Endodermal cell (in vitro differentiated cells): ENCODE data around the gene IL6R. TPM values are rescaled to one million over a fixed set of nuclear protein-coding genes. Genes with fewer than 3 reads are reported as not detected.

Source experiments
- DNase-seq: peaks from one replicate; pipeline ENCODE4 v3.0.0-alpha.2; 2017
- H3K27ac ChIP-seq: 2 replicates; pipeline ENCODE4 v1.5.1; 2013; ENCODE audit warnings: mild to moderate bottlenecking, low read depth, low read length, moderate library complexity
- H3K27me3 ChIP-seq: 2 replicates; pipeline ENCODE4 v1.6.1; 2013; ENCODE audit warnings: mild to moderate bottlenecking, low read length, moderate library complexity; ENCODE audit not compliant: insufficient read depth, control insufficient read depth, poor library complexity, severe bottlenecking
- H3K36me3 ChIP-seq: 2 replicates; pipeline ENCODE4 v1.7.0; 2013; ENCODE audit warnings: mild to moderate bottlenecking, low read length, moderate library complexity; ENCODE audit not compliant: control insufficient read depth, insufficient read depth
- H3K4me1 ChIP-seq: one replicate; pipeline ENCODE4 v1.7.0; 2013; ENCODE audit warnings: low read length; ENCODE audit not compliant: control insufficient read depth, insufficient read depth
- H3K4me3 ChIP-seq: 2 replicates; pipeline ENCODE4 v1.5.1; 2013; ENCODE audit warnings: mild to moderate bottlenecking, low read length, moderate library complexity
- H3K9ac ChIP-seq: 2 replicates; pipeline ENCODE4 v1.6.1; 2013; ENCODE audit warnings: mild to moderate bottlenecking, low read length, moderate library complexity; ENCODE audit not compliant: poor library complexity, severe bottlenecking; ENCODE audit errors: extremely low read depth
- H3K9me3 ChIP-seq: 2 replicates; pipeline ENCODE4 v1.6.1; 2013; ENCODE audit warnings: mild to moderate bottlenecking, low read length, moderate library complexity; ENCODE audit not compliant: control insufficient read depth
- H3K27ac Mint-ChIP-seq: 2 replicates; pipeline ENCODE4 v1.8.0; 2020; ENCODE audit warnings: mixed read lengths
- H3K27me3 Mint-ChIP-seq: 2 replicates; pipeline ENCODE4 v1.8.0; 2021; ENCODE audit warnings: mild to moderate bottlenecking, mixed read lengths; ENCODE audit not compliant: insufficient read depth
- H3K36me3 Mint-ChIP-seq: 2 replicates; pipeline ENCODE4 v1.8.0; 2020; ENCODE audit warnings: low read depth, mixed read lengths
- H3K4me1 Mint-ChIP-seq: 2 replicates; pipeline ENCODE4 v1.8.0; 2020; ENCODE audit warnings: mixed read lengths
- H3K4me3 Mint-ChIP-seq: 2 replicates; pipeline ENCODE4 v1.8.0; 2020; ENCODE audit warnings: mild to moderate bottlenecking, moderate library complexity, mixed read lengths
- H3K9me3 Mint-ChIP-seq: 2 replicates; pipeline ENCODE4 v1.8.0; 2020; ENCODE audit warnings: mild to moderate bottlenecking, mixed read lengths
- CTCF ChIP-seq: fragments of 200-600 bp; sonication (generic); conservative IDR thresholded peaks from 2 replicates; pipeline ENCODE4 v1.5.0; 2021; ENCODE audit warnings: antibody characterized with exemption, mild to moderate bottlenecking
- WGBS, 2 experiments: methylation state at CpG; one replicate each; pipeline versions ENCODE4 v1.1.5 to v1.1.7; 2013; ENCODE audit warnings: missing lambda C conversion rate in 2 of 2, mixed read lengths in 1 of 2; ENCODE audit not compliant: insufficient coverage in 1 of 2, insufficient read length in 1 of 2; 5-methylcytosine and 5-hydroxymethylcytosine counted together
- total RNA-seq, 2 donors: library from RNA; stranded (reverse); fragmentation: NEBNext Ultra II Directional in 1 of 2; extraction: Animal tissue kit (Norgen Biotek cat#: 25700) in 1 of 2; gene quantifications; 2 replicates in 1 of 2; 3 replicates in 1 of 2; pipeline ENCODE4 v1.2.1, GENCODE V29; 2021

IL6R gene
- total RNA-seq, 2 donors from 2014 or later = 0.77 to 1.0 TPM

DNA sequence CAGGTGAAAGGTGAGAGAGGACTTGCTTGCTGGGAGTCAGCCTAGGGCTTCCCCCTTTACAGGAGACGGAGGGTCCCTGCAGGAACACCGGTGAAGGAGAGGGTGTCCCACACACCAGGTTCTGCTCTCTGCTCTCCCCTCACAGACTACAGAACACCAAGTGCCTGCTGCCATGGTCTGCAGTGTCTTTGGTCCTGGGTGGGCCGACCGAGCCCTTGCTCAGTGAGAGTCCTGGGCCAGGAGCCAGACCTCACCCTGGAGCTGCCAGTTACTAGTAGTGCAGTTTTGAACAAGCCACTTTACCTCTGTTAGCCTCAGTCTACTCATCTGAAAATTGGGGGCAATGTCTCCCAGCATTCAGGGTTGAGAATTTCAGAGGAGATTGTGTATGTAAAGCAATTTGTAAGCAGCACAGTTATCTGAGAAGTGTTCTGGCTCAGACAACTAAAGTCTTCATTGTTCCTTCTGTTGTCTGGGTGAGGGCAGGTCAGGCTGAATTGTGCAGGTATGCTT lies 2.7 kb upstream of the IL6R start:
- Mint-ChIP-seq H3K9me3 (no peaks in the 10 kb centered on the region), H3K4me3 (no peak overlapping the region), H3K4me1 (peaks cover 2% of the 10 kb centered on the region), H3K36me3 (no peaks in the 10 kb centered on the region), H3K27ac (no peak overlapping the region), H3K27me3 (peaks cover 45% of the 10 kb centered on the region)
- no peak for TF ChIP-seq CTCF
- peaks cover 6% of the 10 kb centered on the region for H3K4me1 ChIP-seq
- H3K27me3 ChIP-seq = peaks cover 42% of the 10 kb centered on the region
- H3K9me3 ChIP-seq = no peaks in the 10 kb centered on the region
- no peak for DNase-seq
- H3K9ac ChIP-seq = no peak overlapping the region
- WGBS, 2 experiments = 91 to 100% methylated on average over 3 to 4 of the region's 4 CpGs
- no peak overlapping the region for H3K27ac ChIP-seq
- no peak overlapping the region for H3K4me3 ChIP-seq
- H3K36me3 ChIP-seq = no peaks in the 10 kb centered on the region

GRCh38 chr1:154403261-154403943 lies 1.7 kb upstream of the IL6R start:
- H3K27me3 ChIP-seq = peaks cover 48% of the 10 kb centered on the region
- H3K4me1 ChIP-seq = peaks cover 15% of the 10 kb centered on the region
- Mint-ChIP-seq H3K4me1 (peaks cover 10% of the 10 kb centered on the region), H3K9me3 (no peaks in the 10 kb centered on the region), H3K27me3 (peaks cover 51% of the 10 kb centered on the region), H3K27ac (no peak overlapping the region), H3K36me3 (no peaks in the 10 kb centered on the region), H3K4me3 (no peak overlapping the region)
- H3K27ac ChIP-seq = no peak overlapping the region
- 91 to 95% methylated on average over 6 to 8 of the region's 8 CpGs for WGBS, 2 experiments
- no peak overlapping the region for H3K4me3 ChIP-seq
- no peak overlapping the region for H3K9ac ChIP-seq
- no peaks in the 10 kb centered on the region for H3K9me3 ChIP-seq
- TF ChIP-seq CTCF = no peak
- H3K36me3 ChIP-seq = no peaks in the 10 kb centered on the region
- no peak for DNase-seq

- Histone ChIP-seq H3K9ac (no peak overlapping the region), H3K27me3 (peaks cover 48% of the 10 kb centered on the region), H3K9me3 (no peaks in the 10 kb centered on the region), H3K27ac (no peak overlapping the region), H3K36me3 (no peaks in the 10 kb centered on the region), H3K4me3 (no peak overlapping the region), H3K4me1 (peaks cover 15% of the 10 kb centered on the region)
- Mint-ChIP-seq H3K4me1 (peaks cover 15% of the 10 kb centered on the region), H3K36me3 (no peaks in the 10 kb centered on the region), H3K27ac (no peak overlapping the region), H3K4me3 (no peak overlapping the region), H3K9me3 (no peaks in the 10 kb centered on the region), H3K27me3 (peaks cover 51% of the 10 kb centered on the region)
- no peak for TF ChIP-seq CTCF
- DNase-seq = no peak
- WGBS, 2 experiments = 91% methylated on average over 3 of the region's 3 CpGs; no CpG with 5 or more reads in 1 of the 2 experiments
These were observed 1.2 kb upstream of the IL6R start for GRCh38 chr1:154403983-154404382.
